ENCODE data around the gene PPP4R3B.
A peak's percentile ranks its signal among the peaks of the same experiment; 100 is the strongest.

The PPP4R3B gene

GRCh38 chr2:55618025-55618274 is 528 bp upstream of the PPP4R3B start:
- no peaks in the 10 kb centered on the region for H3K27me3 ChIP-seq (ENCODE audit: control insufficient read depth in 5 of 5, insufficient read depth in 4 of 5, low read length in 5 of 5)
- peak overlapping the region; percentile 96 to 100 (median 97) for H3K9ac ChIP-seq (ENCODE audit: low read length in 5 of 5)
- H3K36me3 ChIP-seq (ENCODE audit: control insufficient read depth in 5 of 5, insufficient read depth in 5 of 5, low read length in 5 of 5), result peaks cover 9 to 21% (median 15%) of the 10 kb centered on the region in 5 donors
- H3K27ac ChIP-seq (ENCODE audit: low read depth, low read length), result peak overlapping the region; percentile 99
- no peaks in the 10 kb centered on the region for H3K9me3 ChIP-seq (ENCODE audit: control insufficient read depth in 5 of 5, low read length in 5 of 5)
- H3K4me3 ChIP-seq (ENCODE audit: low read depth in 1 of 5, low read length in 5 of 5), result peak overlapping the region; percentile 94 to 100 (median 99)
- peaks cover 6 to 62% (median 44%) of the 10 kb centered on the region in 5 donors for H3K4me1 ChIP-seq (ENCODE audit: control insufficient read depth in 5 of 5, insufficient read depth in 5 of 5, low read length in 5 of 5)

- Histone ChIP-seq H3K27me3 (ENCODE audit: control insufficient read depth in 5 of 5, insufficient read depth in 4 of 5, low read length in 5 of 5) (no peaks in the 10 kb centered on the region), H3K9me3 (ENCODE audit: control insufficient read depth in 5 of 5, low read length in 5 of 5) (no peaks in the 10 kb centered on the region), H3K27ac (ENCODE audit: low read depth, low read length) (peak overlapping the region; percentile 99), H3K9ac (ENCODE audit: low read length in 5 of 5) (peak overlapping the region; percentile 99 to 100 (median 100)), H3K4me1 (ENCODE audit: control insufficient read depth in 5 of 5, insufficient read depth in 5 of 5, low read length in 5 of 5) (peaks cover 6 to 52% (median 40%) of the 10 kb centered on the region in 5 donors), H3K4me3 (ENCODE audit: low read depth in 1 of 5, low read length in 5 of 5) (peak overlapping the region; percentile 99 to 100 (median 100)), H3K36me3 (ENCODE audit: control insufficient read depth in 5 of 5, insufficient read depth in 5 of 5, low read length in 5 of 5) (peaks cover 15 to 24% (median 17%) of the 10 kb centered on the region in 5 donors)
Measured at GRCh38 chr2:55616551-55617174, 759 bp downstream of the PPP4R3B start.

GRCh38 chr2:55611997-55612396 is 5.4 kb downstream of the PPP4R3B start:
- H3K9me3 ChIP-seq (ENCODE audit: control insufficient read depth in 5 of 5, low read length in 5 of 5), result no peaks in the 10 kb centered on the region
- no peak overlapping the region for H3K9ac ChIP-seq (ENCODE audit: low read length in 5 of 5)
- no peak overlapping the region for H3K27ac ChIP-seq (ENCODE audit: low read depth, low read length)
- H3K36me3 ChIP-seq (ENCODE audit: control insufficient read depth in 5 of 5, insufficient read depth in 5 of 5, low read length in 5 of 5), result peaks cover 21 to 33% (median 25%) of the 10 kb centered on the region in 5 donors
- H3K27me3 ChIP-seq (ENCODE audit: control insufficient read depth in 5 of 5, insufficient read depth in 4 of 5, low read length in 5 of 5), result no peaks in the 10 kb centered on the region
- peaks cover 0 to 22% (median 17%) of the 10 kb centered on the region in 5 donors for H3K4me1 ChIP-seq (ENCODE audit: control insufficient read depth in 5 of 5, insufficient read depth in 5 of 5, low read length in 5 of 5)
- H3K4me3 ChIP-seq (ENCODE audit: low read depth in 1 of 5, low read length in 5 of 5), result no peak overlapping the region

- Histone ChIP-seq H3K9ac (ENCODE audit: low read length in 5 of 5) (no peak overlapping the region), H3K36me3 (ENCODE audit: control insufficient read depth in 5 of 5, insufficient read depth in 5 of 5, low read length in 5 of 5) (peaks cover 21 to 33% (median 25%) of the 10 kb centered on the region in 5 donors), H3K27me3 (ENCODE audit: control insufficient read depth in 5 of 5, insufficient read depth in 4 of 5, low read length in 5 of 5) (no peaks in the 10 kb centered on the region), H3K4me3 (ENCODE audit: low read depth in 1 of 5, low read length in 5 of 5) (no peak overlapping the region), H3K27ac (ENCODE audit: low read depth, low read length) (no peak overlapping the region), H3K4me1 (ENCODE audit: control insufficient read depth in 5 of 5, insufficient read depth in 5 of 5, low read length in 5 of 5) (peaks cover 0 to 17% (median 13%) of the 10 kb centered on the region in 5 donors), H3K9me3 (ENCODE audit: control insufficient read depth in 5 of 5, low read length in 5 of 5) (no peaks in the 10 kb centered on the region)
Measured at GRCh38 chr2:55610954-55611743, 6.3 kb downstream of the PPP4R3B start.

- Histone ChIP-seq H3K27me3 (ENCODE audit: control insufficient read depth in 5 of 5, insufficient read depth in 4 of 5, low read length in 5 of 5) (no peaks in the 10 kb centered on the region), H3K36me3 (ENCODE audit: control insufficient read depth in 5 of 5, insufficient read depth in 5 of 5, low read length in 5 of 5) (peaks cover 19 to 33% (median 25%) of the 10 kb centered on the region in 5 donors), H3K4me1 (ENCODE audit: control insufficient read depth in 5 of 5, insufficient read depth in 5 of 5, low read length in 5 of 5) (peaks cover 0 to 6% (median 3%) of the 10 kb centered on the region in 5 donors), H3K27ac (ENCODE audit: low read depth, low read length) (no peak overlapping the region), H3K4me3 (ENCODE audit: low read depth in 1 of 5, low read length in 5 of 5) (no peak overlapping the region), H3K9me3 (ENCODE audit: control insufficient read depth in 5 of 5, low read length in 5 of 5) (no peaks in the 10 kb centered on the region), H3K9ac (ENCODE audit: low read length in 5 of 5) (peak overlapping the region in 2 of 5 donors; percentile 18 to 59)
Measured at GRCh38 chr2:55609938-55610578, 7.4 kb downstream of the PPP4R3B start.

- Histone ChIP-seq H3K27me3 (ENCODE audit: control insufficient read depth in 5 of 5, insufficient read depth in 4 of 5, low read length in 5 of 5) (no peaks in the 10 kb centered on the region), H3K27ac (ENCODE audit: low read depth, low read length) (no peak overlapping the region), H3K4me1 (ENCODE audit: control insufficient read depth in 5 of 5, insufficient read depth in 5 of 5, low read length in 5 of 5) (peaks cover 0 to 5% (median 3%) of the 10 kb centered on the region in 5 donors)
Measured at GRCh38 chr2:55609193-55609794, 8.1 kb downstream of the PPP4R3B start.

GRCh38 chr2:55607717-55608116 is 9.7 kb downstream of the PPP4R3B start:
- Histone ChIP-seq H3K9ac (ENCODE audit: low read length in 5 of 5) (no peak overlapping the region), H3K4me1 (ENCODE audit: control insufficient read depth in 5 of 5, insufficient read depth in 5 of 5, low read length in 5 of 5) (peaks cover 0 to 10% (median 3%) of the 10 kb centered on the region in 5 donors), H3K36me3 (ENCODE audit: control insufficient read depth in 5 of 5, insufficient read depth in 5 of 5, low read length in 5 of 5) (peaks cover 3 to 24% (median 17%) of the 10 kb centered on the region in 5 donors), H3K9me3 (ENCODE audit: control insufficient read depth in 5 of 5, low read length in 5 of 5) (no peaks in the 10 kb centered on the region), H3K27ac (ENCODE audit: low read depth, low read length) (no peak overlapping the region), H3K4me3 (ENCODE audit: low read depth in 1 of 5, low read length in 5 of 5) (no peak overlapping the region), H3K27me3 (ENCODE audit: control insufficient read depth in 5 of 5, insufficient read depth in 4 of 5, low read length in 5 of 5) (no peaks in the 10 kb centered on the region)

More at GRCh38 chr2:55609193-55609794, 8.1 kb downstream of the PPP4R3B start:
- H3K9ac ChIP-seq (ENCODE audit: low read length in 5 of 5), result no peak overlapping the region
- peaks cover 14 to 31% (median 17%) of the 10 kb centered on the region in 5 donors for H3K36me3 ChIP-seq (ENCODE audit: control insufficient read depth in 5 of 5, insufficient read depth in 5 of 5, low read length in 5 of 5)
- no peak overlapping the region for H3K4me3 ChIP-seq (ENCODE audit: low read depth in 1 of 5, low read length in 5 of 5)
- no peaks in the 10 kb centered on the region for H3K9me3 ChIP-seq (ENCODE audit: control insufficient read depth in 5 of 5, low read length in 5 of 5)

GRCh38 chr2:55604027-55604565 is 13.3 kb downstream of the PPP4R3B start:
- Histone ChIP-seq H3K36me3 (ENCODE audit: control insufficient read depth in 5 of 5, insufficient read depth in 5 of 5, low read length in 5 of 5) (peaks cover 4 to 19% (median 12%) of the 10 kb centered on the region in 5 donors), H3K27ac (ENCODE audit: low read depth, low read length) (no peak overlapping the region), H3K9ac (ENCODE audit: low read length in 5 of 5) (no peak overlapping the region), H3K4me1 (ENCODE audit: control insufficient read depth in 5 of 5, insufficient read depth in 5 of 5, low read length in 5 of 5) (peaks cover 0 to 5% (median 0%) of the 10 kb centered on the region in 5 donors), H3K4me3 (ENCODE audit: low read depth in 1 of 5, low read length in 5 of 5) (no peak overlapping the region), H3K9me3 (ENCODE audit: control insufficient read depth in 5 of 5, low read length in 5 of 5) (no peaks in the 10 kb centered on the region), H3K27me3 (ENCODE audit: control insufficient read depth in 5 of 5, insufficient read depth in 4 of 5, low read length in 5 of 5) (no peaks in the 10 kb centered on the region)

- no peak overlapping the region for H3K9ac ChIP-seq (ENCODE audit: low read length in 5 of 5)
- peaks cover 0 to 5% (median 0%) of the 10 kb centered on the region in 5 donors for H3K4me1 ChIP-seq (ENCODE audit: control insufficient read depth in 5 of 5, insufficient read depth in 5 of 5, low read length in 5 of 5)
- H3K27me3 ChIP-seq (ENCODE audit: control insufficient read depth in 5 of 5, insufficient read depth in 4 of 5, low read length in 5 of 5), result no peaks in the 10 kb centered on the region
- H3K36me3 ChIP-seq (ENCODE audit: control insufficient read depth in 5 of 5, insufficient read depth in 5 of 5, low read length in 5 of 5), result peaks cover 12 to 30% (median 24%) of the 10 kb centered on the region in 5 donors
- H3K9me3 ChIP-seq (ENCODE audit: control insufficient read depth in 5 of 5, low read length in 5 of 5), result no peaks in the 10 kb centered on the region
- no peak overlapping the region for H3K4me3 ChIP-seq (ENCODE audit: low read depth in 1 of 5, low read length in 5 of 5)
- no peak overlapping the region for H3K27ac ChIP-seq (ENCODE audit: low read depth, low read length)
Measured at GRCh38 chr2:55601849-55602248, 15.6 kb downstream of the PPP4R3B start.

All from subcutaneous abdominal adipose tissue (tissue), 5 donors.